Thymus (tissue), 11 donors: ENCODE measurements around the gene AMH. TPM values are rescaled to one million over a fixed set of nuclear protein-coding genes. Genes with fewer than 3 reads are reported as not detected.

Experiments used
- DNase-seq, 9 donors: peaks; one replicate each; pipeline ENCODE4 v3.0.0-alpha.2; 2013; ENCODE audit warnings: low spot score in 9 of 9, low read depth in 6 of 9, missing footprints in 1 of 9
- H3K27ac ChIP-seq, 2 donors: one replicate each; pipeline ENCODE4 v1.5.1; 2013; ENCODE audit warnings: control low read depth in 1 of 2, low read depth in 1 of 2, low read length in 1 of 2, mild to moderate bottlenecking in 1 of 2, moderate library complexity in 1 of 2
- H3K27me3 ChIP-seq, 2 donors: one replicate each; pipeline ENCODE4 v1.5.1; 2013; ENCODE audit warnings: low read length in 1 of 2; ENCODE audit not compliant: control insufficient read depth in 2 of 2, insufficient read depth in 1 of 2
- H3K36me3 ChIP-seq, 2 donors: one replicate each; pipeline ENCODE4 v1.5.1; 2013; ENCODE audit warnings: low read length in 1 of 2, mild to moderate bottlenecking in 1 of 2, moderate library complexity in 1 of 2; ENCODE audit not compliant: control insufficient read depth in 2 of 2, insufficient read depth in 2 of 2
- H3K4me1 ChIP-seq, 2 donors: one replicate each; pipeline ENCODE4 v1.5.1; 2013; ENCODE audit warnings: low read length in 2 of 2; ENCODE audit not compliant: control insufficient read depth in 2 of 2, insufficient read depth in 2 of 2
- H3K4me3 ChIP-seq, 2 donors: one replicate each; pipeline ENCODE4 v1.5.1; 2013; ENCODE audit warnings: low read length in 2 of 2, control low read depth in 1 of 2, mild to moderate bottlenecking in 1 of 2
- H3K9me3 ChIP-seq, 2 donors: one replicate each; pipeline ENCODE4 v1.5.1; 2013; ENCODE audit warnings: low read length in 1 of 2, mild to moderate bottlenecking in 1 of 2; ENCODE audit not compliant: control insufficient read depth in 2 of 2, insufficient read depth in 1 of 2
- WGBS: extraction: QIAGEN DNeasy Blood & Tissue Kit; methylation state at CpG from one replicate; pipeline ENCODE4 v1.1.7; 2013; 5-methylcytosine and 5-hydroxymethylcytosine counted together
- polyA plus RNA-seq: library from polyadenylated mRNA; stranded (reverse); fragments of 200-250 nt; gene quantifications from one replicate; pipeline ENCODE4 v1.2.3, GENCODE V29; 2013
- total RNA-seq: library from RNA; stranded (reverse); fragments of 120-200 nt; gene quantifications from one replicate; pipeline ENCODE4 v1.2.4, GENCODE V29; 2013
- donor health status: healthy.

AMH gene
- total and polyA plus RNA-seq, 2 donors: 0.61 to 2.2 TPM

DNA sequence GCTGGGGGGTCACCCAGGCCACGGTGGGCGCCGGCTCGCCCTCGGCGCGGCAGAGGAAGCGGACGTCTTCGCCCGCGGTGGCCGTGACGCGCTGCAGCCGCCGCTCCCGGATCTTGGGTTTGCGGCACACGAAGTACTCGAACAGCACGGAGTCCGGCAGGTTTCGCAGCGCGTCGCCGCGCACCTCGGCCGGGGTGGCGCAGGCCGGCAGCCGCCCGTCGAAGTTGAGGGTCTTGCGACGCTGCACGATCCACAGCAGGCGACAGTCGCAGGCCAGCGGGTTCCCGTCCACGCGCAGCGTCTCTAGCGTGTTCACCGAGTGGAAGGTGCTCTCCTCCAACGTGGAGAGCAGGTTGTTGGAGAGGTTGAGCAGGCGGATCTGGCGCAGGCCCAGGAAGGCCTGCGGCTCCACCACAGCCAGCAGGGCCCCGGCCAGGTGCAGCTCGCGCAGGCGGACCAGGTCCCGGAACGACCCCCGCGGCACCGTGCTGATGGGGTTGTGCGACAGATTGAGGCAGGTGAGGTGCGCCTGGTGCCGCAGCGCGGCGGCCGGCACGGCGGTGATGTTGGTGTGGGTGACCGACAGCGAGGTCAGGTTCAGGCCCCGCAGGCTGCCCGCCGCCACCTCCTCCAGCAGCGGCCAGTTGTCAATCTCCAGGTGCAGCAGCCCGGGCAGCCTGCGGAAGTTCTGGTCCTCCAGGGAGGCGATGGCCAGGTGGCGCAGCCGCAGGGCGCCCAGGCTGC lies 41.5 kb downstream of the AMH start:
- peak overlapping the region in 1 of 2 donors; percentile 43 for H3K4me3 ChIP-seq
- H3K27me3 ChIP-seq: peaks cover 49 to 97% of the 10 kb centered on the region in 2 donors
- H3K36me3 ChIP-seq: no peaks in the 10 kb centered on the region
- H3K4me1 ChIP-seq: peaks cover 14 to 20% of the 10 kb centered on the region in 2 donors
- DNase-seq: no peak
- H3K9me3 ChIP-seq: peaks cover 0 to 5% of the 10 kb centered on the region in 2 donors
- WGBS: 3% methylated on average over 82 of the region's 82 CpGs
- no peak overlapping the region for H3K27ac ChIP-seq

DNA sequence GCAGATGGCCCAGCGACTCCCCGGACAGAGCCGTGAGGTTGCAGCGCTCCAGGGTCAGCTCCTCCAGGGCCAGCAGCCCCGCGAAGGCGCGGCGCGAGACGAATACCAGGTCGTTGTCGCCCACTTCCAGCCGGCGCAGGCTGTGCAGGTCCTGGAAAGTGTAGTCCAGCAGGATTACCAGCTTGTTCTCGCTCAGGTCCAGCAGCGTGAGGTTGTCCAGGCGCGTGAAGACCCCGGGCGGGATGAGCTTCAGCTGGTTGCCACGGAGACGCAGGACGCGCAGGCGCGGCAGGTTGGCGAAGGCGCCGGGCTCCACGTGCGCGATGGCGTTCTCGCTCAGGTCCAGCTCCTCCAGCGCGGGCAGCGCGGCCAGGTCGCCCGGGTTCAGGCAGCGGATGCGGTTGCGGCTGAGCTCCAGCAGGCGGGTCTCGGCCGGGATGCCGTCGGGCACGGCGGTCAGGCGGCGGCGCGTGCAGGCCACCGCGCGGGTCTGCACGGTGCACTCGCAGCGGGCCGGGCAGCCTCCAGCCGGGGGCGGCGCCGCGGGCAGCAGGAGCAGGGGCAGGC lies 42.1 kb downstream of the AMH start:
- H3K4me3 ChIP-seq: peak overlapping the region in 1 of 2 donors; percentile 43
- whole genome bisulfite sequencing: 66% methylated on average over 67 of the region's 67 CpGs
- DNase-seq: no peak
- no peak overlapping the region for H3K27ac ChIP-seq
- H3K4me1 ChIP-seq: peaks cover 14 to 20% of the 10 kb centered on the region in 2 donors
- peaks cover 49 to 97% of the 10 kb centered on the region in 2 donors for H3K27me3 ChIP-seq
- H3K9me3 ChIP-seq: peaks cover 0 to 5% of the 10 kb centered on the region in 2 donors
- H3K36me3 ChIP-seq: no peaks in the 10 kb centered on the region

DNA sequence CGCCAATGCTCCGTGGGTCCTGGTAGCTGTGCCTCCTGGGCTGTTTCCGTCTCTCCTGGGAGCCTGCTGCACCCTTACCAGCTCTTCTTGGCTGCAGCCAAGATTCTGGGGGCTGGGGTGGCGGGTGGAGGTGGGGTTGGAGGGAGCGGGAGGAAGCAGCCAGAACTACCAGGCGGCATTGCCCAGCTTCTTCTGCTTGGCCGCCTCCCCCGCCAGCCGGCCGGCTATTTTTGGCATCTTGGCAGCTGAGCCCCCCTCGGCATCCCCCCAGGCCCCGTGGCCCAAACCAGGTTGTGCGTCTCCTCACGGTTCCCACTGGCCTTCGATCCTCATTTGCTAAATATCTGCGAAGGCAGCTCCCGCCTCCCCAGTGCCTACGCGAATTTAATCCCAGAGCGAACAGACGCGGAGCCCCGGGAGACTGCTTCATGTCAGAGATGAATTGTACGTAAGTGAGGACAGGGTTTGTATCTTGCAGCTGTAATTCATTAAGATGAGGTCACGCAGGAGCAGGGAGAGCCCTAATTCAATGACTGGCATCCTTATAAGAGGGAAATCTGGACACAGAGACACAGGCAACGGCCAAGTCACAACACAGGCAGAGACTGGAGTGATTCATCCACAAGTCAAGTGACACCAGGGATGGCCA lies 45.7 kb downstream of the AMH start:
- DNase-seq: no peak
- WGBS: 83% methylated on average over 26 of the region's 26 CpGs
- no peaks in the 10 kb centered on the region for H3K36me3 ChIP-seq
- H3K27me3 ChIP-seq: peaks cover 31 to 62% of the 10 kb centered on the region in 2 donors
- peaks cover 11 to 12% of the 10 kb centered on the region in 2 donors for H3K4me1 ChIP-seq
- H3K9me3 ChIP-seq: peaks cover 0 to 2% of the 10 kb centered on the region in 2 donors
- H3K27ac ChIP-seq: no peak overlapping the region
- no peak overlapping the region for H3K4me3 ChIP-seq

DNA sequence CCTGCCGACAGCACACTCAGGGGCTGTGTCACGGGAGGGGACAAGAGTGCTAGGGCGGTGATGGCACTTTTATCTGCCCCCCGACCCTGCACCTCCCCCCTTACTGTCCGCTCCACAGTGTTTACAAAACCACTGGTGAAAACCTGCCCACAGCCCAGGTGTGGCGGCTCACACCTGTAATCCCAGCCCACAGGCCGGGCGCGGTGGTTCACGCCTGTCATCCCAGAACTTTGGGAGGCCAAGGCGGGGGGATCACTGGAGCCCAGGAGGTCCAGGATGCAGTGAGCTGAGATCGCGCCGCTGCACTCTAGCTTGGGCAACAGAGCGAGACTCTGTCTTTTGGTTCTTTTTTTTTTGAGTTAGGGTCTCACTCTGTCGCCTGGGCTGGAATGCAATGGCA lies 47.0 kb downstream of the AMH start:
- Histone ChIP-seq H3K27me3 (peaks cover 23 to 61% of the 10 kb centered on the region in 2 donors), H3K36me3 (no peaks in the 10 kb centered on the region), H3K4me1 (peaks cover 0 to 2% of the 10 kb centered on the region in 2 donors), H3K27ac (no peak overlapping the region), H3K4me3 (no peak overlapping the region), H3K9me3 (peaks cover 0 to 1% of the 10 kb centered on the region in 2 donors)
- 96% methylated on average over 16 of the region's 16 CpGs for WGBS
- no peak for DNase-seq

DNA sequence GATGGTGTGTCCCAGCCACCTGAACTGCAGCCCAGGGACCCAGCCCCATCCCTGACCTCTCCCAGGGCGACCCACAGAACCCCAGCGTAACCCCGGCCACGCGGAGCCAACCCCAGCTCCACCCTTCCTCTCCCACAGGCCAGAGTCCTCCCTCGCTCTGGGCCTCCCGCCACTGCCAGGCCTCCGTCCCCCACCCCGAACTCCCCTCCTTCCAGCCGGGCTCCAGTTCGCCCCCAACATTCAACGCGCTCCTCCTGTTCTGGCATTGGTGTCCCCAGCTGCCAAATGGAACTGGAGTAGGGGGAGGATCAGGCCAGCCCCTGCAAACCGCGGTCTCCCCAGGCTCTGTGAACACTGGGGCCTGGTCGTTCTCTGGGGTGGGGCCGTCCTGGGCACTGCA lies 51.4 kb downstream of the AMH start:
- Histone ChIP-seq H3K27me3 (peaks cover 25 to 63% of the 10 kb centered on the region in 2 donors), H3K4me1 (peaks cover 0 to 8% of the 10 kb centered on the region in 2 donors), H3K36me3 (no peaks in the 10 kb centered on the region), H3K4me3 (no peak overlapping the region), H3K9me3 (no peaks in the 10 kb centered on the region), H3K27ac (no peak overlapping the region)
- 93% methylated on average over 17 of the region's 17 CpGs for WGBS
- no peak for DNase-seq

Other genes with a start within 250 kb of the AMH start
- gene BTBD2, start 233.6 kb upstream of the AMH start, total RNA-seq: 18.0 TPM
- gene BTBD2, start 233.6 kb upstream of the AMH start, polyA plus RNA-seq: 36.9 TPM
- 59.4 TPM for gene MKNK2, start 198.1 kb upstream of the AMH start, total RNA-seq
- gene MKNK2, start 198.1 kb upstream of the AMH start, polyA plus RNA-seq: 97.9 TPM
- gene MOB3A, start 153.0 kb upstream of the AMH start, total RNA-seq: 20.0 TPM
- gene MOB3A, start 153.0 kb upstream of the AMH start, polyA plus RNA-seq: 29.7 TPM
- gene IZUMO4, start 152.4 kb upstream of the AMH start, total RNA-seq: 5.1 TPM
- 37.8 TPM for gene IZUMO4, start 152.4 kb upstream of the AMH start, polyA plus RNA-seq
- gene AP3D1, start 97.8 kb upstream of the AMH start, total RNA-seq: 32.5 TPM
- gene AP3D1, start 97.8 kb upstream of the AMH start, polyA plus RNA-seq: 80.1 TPM
- 3.4 TPM for gene DOT1L, start 85.4 kb upstream of the AMH start, total RNA-seq
- 9.9 TPM for gene DOT1L, start 85.4 kb upstream of the AMH start, polyA plus RNA-seq
- 62.0 TPM for gene PLEKHJ1, start 13.0 kb upstream of the AMH start, total RNA-seq
- gene PLEKHJ1, start 13.0 kb upstream of the AMH start, polyA plus RNA-seq: 97.7 TPM
- 18.7 TPM for gene SF3A2, start 12.5 kb upstream of the AMH start, total RNA-seq
- 51.1 TPM for gene SF3A2, start 12.5 kb upstream of the AMH start, polyA plus RNA-seq
- gene JSRP1, start 7.1 kb downstream of the AMH start, total RNA-seq: 0.90 TPM
- 1.3 TPM for gene JSRP1, start 7.1 kb downstream of the AMH start, polyA plus RNA-seq
- 0.05 TPM for gene PEAK3, start 32.9 kb downstream of the AMH start, total RNA-seq
- gene PEAK3, start 32.9 kb downstream of the AMH start, polyA plus RNA-seq: 0.34 TPM
- gene LINGO3, start 58.8 kb downstream of the AMH start, total RNA-seq: 0.05 TPM
- 0.16 TPM for gene LINGO3, start 58.8 kb downstream of the AMH start, polyA plus RNA-seq
- gene LSM7, start 79.3 kb downstream of the AMH start, total RNA-seq: 175 TPM
- gene LSM7, start 79.3 kb downstream of the AMH start, polyA plus RNA-seq: 243 TPM
- 17.3 TPM for gene SPPL2B, start 79.4 kb downstream of the AMH start, total RNA-seq
- gene SPPL2B, start 79.4 kb downstream of the AMH start, polyA plus RNA-seq: 125 TPM
- gene TMPRSS9, start 110.9 kb downstream of the AMH start, total RNA-seq: 0.09 TPM
- gene TMPRSS9, start 110.9 kb downstream of the AMH start, polyA plus RNA-seq: 0.18 TPM
- gene TIMM13, start 178.3 kb downstream of the AMH start, total RNA-seq: 73.2 TPM
- gene TIMM13, start 178.3 kb downstream of the AMH start, polyA plus RNA-seq: 56.1 TPM
- 45.8 TPM for gene LMNB2, start 207.6 kb downstream of the AMH start, total RNA-seq
- gene LMNB2, start 207.6 kb downstream of the AMH start, polyA plus RNA-seq: 13.8 TPM
- 75.9 TPM for gene GADD45B, start 226.8 kb downstream of the AMH start, total RNA-seq
- 161 TPM for gene GADD45B, start 226.8 kb downstream of the AMH start, polyA plus RNA-seq